ENCODE measurements around the gene KIF1A.

- no peak for TF ChIP-seq ZNF510 (CRISPR knock-in tag; IDR thresholded peaks at IDR 0.05; ENCODE audit: low read depth)
- no peak for TF ChIP-seq NR2F1 (CRISPR knock-in tag; IDR thresholded peaks at IDR 0.05)
- TF ChIP-seq BCL3 (CRISPR knock-in tag; IDR thresholded peaks at IDR 0.05) = no peak
- no peak for TF ChIP-seq RFXANK (CRISPR knock-in tag; IDR thresholded peaks at IDR 0.05)
- TF ChIP-seq GMEB1 (CRISPR knock-in tag; IDR thresholded peaks at IDR 0.05; ENCODE audit: borderline replicate concordance) = no peak
- TF ChIP-seq NFYB (CRISPR knock-in tag; IDR thresholded peaks at IDR 0.05) = no peak
Observed at GRCh38 chr2:240687741-240688552, 132.1 kb downstream of the KIF1A start.
